Forelimb muscle (tissue), 1 donor: ENCODE results near the gene MTCH2. TPM values are rescaled to one million over a fixed set of nuclear protein-coding genes. Genes with fewer than 3 reads are reported as not detected.
"Not testable (repeated sequence)": the region's sequence is repeated elsewhere in the genome, so short reads cannot be mapped to it uniquely, and the experiment has no call there.

ENCODE experiments used
- DNase-seq: peaks from one replicate; pipeline ENCODE4 v3.0.0-alpha.2; 2013; ENCODE audit warnings: low read depth
- polyA plus RNA-seq: library from polyadenylated mRNA; unstranded; fragments of 120-200 nt; gene quantifications from one replicate; pipeline ENCODE4 v1.2.1, GENCODE V29; 2013; ENCODE audit not compliant: insufficient read length

Gene MTCH2
- polyA plus RNA-seq, 1 donor = 76.6 TPM

DNA sequence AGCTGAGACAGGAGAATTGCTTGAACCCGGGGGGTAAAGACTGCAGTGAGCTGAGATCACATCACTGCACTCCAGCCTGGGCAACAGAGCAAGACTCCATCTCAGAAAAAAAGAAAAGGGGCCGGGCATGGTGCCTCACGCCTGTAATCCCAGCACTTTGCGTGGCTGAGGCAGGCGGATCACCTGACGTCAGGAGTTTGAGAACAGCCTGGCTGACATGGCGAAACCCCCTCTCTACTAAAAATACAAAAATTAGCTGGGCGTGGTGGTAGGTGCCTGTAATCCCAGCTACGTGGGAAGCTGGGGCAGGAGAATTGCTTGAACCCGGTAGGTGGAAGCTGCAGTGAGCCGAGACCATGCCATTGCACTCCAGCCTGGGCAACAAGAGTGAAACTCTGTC is 6.0 kb downstream of the MTCH2 start:
- DNase-seq = not testable (repeated sequence)

DNA sequence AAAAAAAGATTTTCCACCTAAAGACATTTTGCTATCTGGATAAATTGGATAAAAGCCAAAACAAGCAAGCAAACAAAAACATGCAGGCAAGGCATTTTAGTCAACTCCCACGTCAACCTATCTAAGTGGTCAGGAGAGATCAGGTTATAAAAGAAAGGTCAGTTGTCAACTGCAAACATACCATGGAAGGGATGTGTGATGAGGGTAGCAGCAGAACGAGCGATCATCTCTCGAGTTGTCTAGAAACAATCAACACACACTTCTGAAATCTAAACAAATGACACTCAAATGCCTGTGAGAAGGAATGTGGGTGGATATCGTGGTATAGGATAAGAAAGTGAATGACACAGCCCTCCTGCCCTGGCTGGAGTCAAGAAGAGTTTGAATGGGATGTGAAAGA is 10.9 kb downstream of the MTCH2 start:
- DNase-seq = no peak

DNA sequence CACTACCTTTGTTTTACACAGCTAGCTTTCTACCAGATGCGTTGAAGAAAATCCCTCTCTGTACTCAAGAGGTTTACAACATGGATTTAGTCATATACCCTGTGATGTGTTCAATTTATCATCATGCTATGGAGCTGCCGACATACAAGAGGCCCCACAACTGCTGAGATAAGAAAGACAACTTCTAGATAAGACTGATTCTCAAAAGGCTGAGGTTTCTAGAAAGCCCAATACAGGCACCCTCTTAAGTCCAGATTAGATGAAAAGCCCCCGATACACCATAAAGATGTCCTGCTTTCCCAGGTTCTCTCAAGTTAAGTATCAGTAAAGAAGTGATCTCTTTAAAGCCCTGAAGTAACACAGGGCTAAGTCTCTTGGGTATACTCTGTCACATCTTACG is 14.3 kb downstream of the MTCH2 start:
- no peak for DNase-seq

DNA sequence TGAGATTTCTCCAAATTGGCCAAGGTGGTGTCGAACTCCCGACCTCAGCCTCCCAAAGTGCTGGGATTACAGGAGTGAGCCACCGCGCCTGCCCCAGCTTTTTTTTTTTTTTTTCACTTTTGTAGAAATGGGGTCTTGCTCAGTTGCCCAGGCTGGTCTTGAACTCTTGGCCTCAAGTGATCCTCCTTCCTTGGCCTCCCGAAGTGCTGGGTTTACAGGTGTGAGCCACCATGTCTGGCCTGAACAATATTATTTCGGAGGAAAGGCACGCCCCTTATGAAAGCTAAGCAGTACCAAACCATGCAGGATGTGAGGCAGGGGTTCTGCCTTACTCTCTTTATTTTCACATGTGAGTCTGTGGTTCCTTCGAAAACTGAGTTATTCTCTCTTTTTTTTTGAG is 16.1 kb downstream of the MTCH2 start:
- no peak for DNase-seq

DNA sequence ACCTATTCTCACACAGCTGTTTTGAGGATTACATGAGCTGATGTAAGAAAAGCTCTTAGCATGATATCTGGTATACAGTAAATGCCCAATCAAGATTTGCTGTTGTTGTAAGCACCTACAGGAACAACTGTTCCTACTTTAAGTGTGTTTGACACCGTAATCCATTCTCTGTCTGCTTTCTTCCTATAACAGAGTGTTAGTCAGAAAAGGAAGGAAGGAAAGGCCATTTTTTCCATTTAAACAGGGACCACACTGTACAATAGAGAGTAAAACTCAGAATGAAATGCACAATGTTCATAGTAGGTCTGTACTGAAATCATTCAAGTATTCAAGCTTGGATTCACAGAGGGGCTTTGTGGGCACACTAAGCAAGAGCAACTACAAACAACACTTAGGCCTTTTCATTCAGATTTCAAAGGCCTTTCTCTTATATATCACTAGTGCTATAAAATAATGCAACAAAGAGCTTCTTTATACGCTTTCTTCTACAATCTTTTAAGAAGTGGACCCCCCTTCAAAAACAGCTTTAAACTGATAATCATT is 21.5 kb downstream of the MTCH2 start:
- no peak for DNase-seq

DNA sequence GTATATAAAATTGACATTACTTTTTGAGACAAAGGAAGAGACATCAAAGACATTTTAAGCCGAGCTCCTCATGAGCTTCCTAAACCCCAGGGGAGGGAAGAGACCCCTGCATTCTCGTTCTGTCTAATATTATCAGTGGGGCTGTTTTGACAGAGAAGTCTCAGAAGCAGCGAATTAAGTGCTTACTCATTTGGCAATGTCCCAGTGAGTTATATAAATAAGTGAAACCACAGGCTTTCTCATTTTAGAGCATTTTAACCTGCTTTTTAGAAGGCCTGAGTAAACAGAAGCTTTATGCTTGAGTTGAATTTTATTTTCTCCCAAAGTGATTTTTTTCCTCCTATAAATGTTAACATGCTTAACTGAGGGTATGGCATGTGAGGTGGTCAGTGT is 24.9 kb downstream of the MTCH2 start:
- DNase-seq = no peak

DNA sequence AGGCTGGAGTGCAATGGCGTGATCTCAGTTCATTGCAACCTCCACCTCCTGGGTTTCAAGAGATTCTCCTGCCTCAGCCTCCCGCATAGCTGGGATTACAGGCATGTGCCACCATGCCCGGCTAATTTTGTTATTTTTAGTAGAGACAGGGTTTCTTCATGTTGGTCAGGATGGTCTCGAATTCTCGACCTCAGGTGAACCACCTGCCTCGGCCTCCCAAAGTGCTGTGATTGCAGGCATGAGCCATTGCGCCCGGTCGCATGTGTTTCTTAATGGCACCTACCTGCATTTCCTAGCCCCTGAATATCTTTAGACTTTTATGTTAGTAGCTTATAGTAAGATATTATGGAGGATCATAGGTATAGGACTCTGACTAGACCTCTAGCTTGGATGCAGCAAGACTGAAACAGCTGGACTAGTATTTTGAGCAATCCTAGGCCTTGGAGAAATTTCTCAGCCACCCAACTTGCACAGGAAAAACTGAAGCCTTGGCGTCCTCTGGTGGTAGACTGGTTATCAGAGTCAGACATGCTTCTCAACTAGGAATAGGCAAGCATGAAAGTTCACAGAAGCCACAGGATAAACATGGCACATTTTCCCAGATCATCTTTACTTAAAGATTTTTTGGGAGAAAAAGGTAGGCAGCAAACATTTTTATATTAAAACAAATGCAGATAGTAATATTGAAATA is 25.5 kb downstream of the MTCH2 start:
- peak; percentile 55 for DNase-seq

DNA sequence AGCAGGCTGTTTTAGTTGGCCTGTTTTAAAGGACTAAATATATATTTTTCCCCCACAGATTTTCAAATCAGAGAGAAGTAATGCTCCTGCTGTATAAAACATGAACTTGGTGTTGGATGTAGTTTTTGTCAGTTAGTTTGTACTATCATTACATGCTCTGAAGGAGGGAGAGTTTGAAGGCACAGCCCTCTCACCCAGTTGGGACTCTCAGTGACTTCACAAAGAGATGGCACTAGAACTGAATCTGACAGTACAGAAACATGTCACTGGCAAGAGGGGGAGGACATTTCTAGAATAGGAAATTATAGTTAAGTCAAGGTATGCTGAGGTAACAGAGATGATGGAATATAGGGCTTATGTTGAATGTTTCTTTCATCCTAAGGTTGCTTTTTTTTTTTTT is 27.1 kb downstream of the MTCH2 start:
- no peak for DNase-seq

DNA sequence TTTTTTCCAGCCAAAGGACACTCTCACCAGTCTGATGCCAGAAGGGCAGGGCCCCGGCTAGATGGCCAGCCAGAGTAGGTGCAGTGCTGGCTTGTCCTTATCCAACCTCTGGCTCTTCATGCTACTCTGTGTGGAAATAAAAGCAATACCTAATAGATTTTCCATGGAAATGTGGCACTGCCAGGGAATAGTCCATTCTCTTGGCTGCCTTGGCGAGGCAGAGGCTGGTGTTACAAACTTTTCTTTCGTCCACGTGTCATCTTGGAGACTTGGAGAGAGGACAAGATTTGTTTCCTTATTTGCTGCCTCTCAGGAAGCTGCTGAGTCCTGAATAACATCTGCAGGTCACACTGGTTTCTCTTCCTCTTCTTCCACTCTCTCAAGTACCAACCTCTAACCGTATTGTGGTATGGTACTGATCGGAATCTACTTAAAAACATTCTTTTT is 31.0 kb downstream of the MTCH2 start:
- no peak for DNase-seq

DNA sequence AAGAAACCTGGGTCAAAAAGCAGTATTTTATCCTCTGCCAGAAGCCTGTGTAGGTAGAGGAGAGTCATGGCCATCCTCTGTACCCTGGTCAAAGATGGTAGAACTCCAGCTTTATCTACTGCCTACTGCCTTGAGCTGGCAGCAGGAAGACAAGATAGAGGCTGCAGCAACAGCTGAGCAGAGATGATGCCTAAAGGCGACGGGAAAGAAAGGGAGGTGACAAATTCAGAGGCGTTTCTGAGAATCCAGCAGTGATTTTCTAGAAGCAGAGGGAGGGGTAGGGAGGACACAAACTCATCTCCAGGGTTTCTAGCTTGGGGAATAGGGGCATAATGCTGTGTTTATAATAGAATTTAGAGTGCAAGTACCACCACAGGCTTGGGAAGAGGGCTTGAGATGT is 32.7 kb downstream of the MTCH2 start:
- no peak for DNase-seq

DNA sequence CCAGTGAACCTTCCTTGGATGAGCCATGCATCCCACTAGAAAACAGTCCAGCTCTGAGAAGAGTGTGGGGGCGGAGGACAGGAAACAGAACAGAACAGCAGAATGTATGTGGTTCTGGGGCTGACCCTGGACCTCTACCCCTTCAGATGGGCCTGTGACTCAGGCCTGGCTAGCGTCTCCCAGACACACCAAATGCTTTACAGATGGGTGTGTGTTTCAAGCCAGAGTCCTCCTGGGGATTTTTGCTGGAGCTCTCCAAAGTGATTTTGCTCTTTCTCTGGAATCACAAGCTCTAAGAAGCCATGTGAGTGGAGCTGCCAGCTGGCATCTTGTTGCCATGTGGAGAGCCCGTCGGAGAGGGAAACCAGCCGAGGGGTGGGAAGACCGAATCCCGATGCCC is 35.0 kb downstream of the MTCH2 start:
- DNase-seq = no peak

DNA sequence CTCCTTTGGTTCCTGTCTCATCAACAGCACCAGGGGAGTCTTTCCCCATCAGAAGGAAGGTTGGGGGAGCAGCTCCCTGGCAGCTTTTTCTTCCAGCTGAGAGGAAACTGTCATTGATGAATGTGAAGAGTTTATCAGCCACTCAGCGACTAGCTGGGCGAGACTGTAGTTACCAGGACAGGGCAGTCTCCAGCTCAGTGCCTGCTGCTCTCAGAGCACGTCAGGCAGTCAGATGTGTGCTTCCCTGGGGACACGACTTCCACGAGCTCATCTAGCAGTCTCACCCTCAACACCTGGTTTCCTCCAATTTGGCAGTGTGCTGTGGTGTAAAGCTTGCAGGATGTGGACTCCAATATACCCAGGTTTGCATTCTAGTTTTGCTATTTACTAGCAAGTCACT is 35.6 kb downstream of the MTCH2 start:
- DNase-seq = no peak

DNA sequence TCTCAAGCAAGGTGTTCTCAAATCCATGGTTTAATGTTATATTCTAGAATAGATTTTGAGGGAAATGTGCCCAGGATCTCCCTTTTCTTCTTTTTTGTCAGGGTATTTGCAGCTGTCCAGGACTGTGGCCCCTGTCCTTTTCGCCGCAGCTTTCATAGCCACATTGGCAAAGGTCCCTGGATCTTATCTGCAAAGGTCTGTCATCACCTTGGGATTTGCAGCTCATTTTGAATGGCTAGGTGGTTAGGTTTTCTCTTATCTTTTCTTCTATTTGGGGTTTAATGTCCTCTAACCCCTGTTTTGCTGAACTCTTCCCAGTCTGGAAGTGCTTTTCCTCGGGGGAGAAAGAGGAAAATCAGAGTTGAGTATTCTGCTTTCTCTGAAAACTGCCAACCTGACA is 36.4 kb downstream of the MTCH2 start:
- no peak for DNase-seq

DNA sequence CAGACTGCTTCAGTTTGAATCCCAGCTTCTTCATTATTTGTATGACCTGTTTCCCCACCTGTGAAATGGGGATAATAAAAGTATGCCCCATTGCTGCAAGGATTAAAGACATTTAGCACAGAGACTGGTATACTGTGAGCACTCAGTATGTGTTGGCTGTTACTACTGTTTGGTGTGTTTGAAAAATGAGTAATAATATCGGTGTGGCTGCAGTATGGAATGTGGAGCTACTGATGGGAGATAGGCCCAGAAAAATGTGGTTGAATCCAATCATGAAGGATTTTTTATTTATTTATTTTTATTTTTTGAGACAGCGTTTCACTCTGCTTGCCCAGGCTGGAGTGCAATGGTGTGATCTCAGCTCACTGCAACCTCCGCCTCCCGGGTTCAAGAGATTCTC is 39.1 kb downstream of the MTCH2 start:
- no peak for DNase-seq

DNA sequence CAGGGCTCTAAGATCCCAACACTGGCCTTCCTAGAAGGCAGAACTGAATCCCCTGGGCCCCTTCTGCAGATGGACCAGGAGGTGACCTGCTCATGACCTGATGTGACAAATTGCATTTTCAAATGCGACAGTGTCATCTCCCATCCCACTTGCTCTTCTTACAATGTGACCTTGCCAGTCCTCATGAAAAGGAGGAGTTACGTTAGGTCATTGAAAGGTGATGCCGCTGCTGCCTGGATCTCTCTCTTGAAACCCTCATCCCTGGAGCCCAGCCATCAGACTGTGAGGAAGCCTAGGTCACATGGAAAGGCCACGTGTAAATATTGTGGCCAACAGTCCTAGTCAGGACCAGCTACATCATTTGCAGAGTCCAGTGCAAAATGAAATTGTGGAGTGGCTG is 42.5 kb downstream of the MTCH2 start:
- no peak for DNase-seq

DNA sequence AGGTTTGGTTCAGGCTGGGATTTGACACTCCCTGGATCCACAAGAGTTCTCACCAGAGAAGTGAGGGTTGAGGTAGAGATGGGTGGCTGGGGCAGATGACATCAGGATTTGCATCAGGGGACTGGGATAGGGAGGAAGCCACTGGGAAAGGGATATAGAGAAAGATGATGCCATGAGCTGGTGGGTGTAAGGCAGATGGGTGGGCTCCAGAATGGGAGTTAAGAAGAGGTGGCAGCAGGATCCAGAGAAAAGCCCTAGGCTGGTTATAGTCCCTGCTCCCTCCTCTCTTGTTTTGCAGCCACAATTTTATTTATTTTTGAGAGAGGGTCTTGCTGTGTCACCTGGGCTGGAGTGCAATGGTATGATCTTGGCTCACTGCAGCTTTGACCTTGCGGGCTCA is 46.4 kb downstream of the MTCH2 start:
- DNase-seq = no peak

DNA sequence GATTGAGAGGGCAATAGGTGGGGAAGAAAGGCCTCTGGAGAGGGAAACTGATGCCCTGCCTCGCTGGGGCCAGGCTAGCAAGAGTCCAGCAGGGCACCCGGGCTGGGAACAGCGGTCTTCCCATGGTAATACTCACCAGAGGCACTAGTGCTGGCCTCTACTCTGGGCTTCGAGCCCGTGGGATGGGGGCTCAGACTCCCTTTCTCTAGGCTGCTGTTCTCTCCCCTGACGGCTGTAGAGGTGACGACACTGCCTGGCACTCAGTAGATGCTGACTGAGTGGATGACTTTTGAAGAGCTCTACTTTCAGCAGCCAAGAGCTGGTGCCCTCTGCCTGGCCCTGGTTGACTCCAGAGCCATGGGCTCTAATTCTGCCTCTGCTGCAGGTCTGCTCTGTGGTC is 47.3 kb downstream of the MTCH2 start:
- no peak for DNase-seq

DNA sequence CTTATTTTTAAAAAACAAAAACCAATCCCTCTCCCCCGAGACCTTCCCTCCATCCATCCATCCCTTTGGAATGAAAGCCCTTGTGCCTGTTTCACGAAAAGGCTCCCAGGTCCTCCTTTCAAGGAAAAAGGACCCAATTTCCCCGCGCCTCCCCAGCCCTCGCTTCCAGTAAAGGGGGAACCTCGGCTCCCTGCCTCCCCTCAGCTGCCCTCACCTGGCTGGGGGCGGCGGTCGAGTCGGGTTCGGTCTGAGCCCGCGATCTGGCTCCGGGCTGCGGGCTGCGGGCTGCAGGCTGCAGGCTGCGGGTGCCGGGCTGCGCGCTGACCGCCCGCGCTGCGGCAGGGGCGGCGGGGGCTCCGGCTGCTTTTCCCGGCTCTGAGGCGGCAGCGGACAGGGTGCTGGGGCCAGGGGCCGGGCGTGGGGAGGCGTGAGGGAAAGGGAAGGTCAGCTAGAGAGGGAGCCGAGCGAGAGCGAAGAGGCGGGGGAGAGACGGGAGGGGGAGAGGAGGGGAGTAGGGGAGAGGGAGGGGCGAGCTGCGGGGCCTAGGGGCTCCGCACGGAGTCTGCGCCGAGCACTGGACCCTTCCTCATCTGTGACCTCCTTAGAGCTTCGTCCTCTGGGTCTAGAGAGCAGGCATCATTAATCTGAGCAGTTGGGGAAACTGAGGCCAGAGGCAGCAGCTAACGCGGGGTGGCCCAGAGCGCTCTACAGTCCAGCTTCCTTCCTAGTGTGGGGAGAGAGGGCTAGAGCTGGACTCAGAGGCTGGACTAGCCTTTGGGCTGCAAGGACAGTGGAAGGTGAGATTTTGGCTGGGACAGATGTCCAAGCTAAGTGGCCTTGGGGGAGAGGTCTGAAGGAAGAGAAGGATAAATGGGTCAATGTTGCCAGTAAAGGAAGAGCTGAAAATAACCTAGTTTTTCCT is 48.2 kb downstream of the MTCH2 start, which contains the start of gene C1QTNF4:
Gene C1QTNF4 (minus strand): TSS at position 478 of the 922 bp plus-strand sequence. CDS start 3,601 bp downstream, outside the sequence.
- no peak for DNase-seq

DNA sequence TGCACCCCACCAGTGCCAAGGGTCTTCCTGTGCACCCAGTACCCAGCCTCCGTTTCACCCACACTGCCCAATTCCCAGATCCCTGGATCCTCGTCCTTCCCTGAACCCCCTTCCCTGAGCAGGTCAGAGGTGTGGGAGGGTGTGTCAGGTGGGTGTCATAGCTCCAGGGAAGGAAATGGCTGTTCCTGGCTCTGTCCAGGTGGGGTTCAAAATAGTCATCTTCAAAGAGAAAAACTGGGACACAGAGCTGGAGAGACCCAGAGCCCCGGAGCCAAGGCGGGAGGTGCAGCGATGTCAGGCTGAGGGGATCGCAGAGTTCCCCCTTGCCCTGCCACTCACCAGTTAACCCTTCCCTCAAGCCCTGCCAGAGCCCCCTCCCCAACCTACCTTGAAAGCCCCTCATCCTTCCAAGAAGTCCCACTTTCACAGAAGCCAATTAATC is 48.8 kb downstream of the MTCH2 start:
- DNase-seq = no peak

DNA sequence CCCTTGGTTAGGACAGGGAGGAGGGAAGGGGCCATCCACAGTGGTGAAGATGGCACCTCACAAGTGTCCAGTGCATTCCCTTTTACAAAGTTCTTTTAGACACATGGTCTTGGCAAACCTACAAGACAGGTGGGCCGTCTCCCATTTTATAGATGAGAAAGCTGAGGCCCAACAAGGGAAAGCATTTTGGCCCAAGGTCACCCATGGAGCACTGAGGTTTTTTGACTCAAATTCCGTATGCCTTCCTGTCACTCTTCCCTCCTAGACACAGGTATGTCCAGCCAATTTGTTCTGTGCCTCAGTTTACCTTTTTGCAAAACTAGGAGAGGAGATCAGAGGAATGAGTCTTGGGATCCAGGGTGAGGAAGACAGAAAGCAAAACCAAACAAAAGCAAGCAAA is 49.4 kb downstream of the MTCH2 start:
- no peak for DNase-seq

DNA sequence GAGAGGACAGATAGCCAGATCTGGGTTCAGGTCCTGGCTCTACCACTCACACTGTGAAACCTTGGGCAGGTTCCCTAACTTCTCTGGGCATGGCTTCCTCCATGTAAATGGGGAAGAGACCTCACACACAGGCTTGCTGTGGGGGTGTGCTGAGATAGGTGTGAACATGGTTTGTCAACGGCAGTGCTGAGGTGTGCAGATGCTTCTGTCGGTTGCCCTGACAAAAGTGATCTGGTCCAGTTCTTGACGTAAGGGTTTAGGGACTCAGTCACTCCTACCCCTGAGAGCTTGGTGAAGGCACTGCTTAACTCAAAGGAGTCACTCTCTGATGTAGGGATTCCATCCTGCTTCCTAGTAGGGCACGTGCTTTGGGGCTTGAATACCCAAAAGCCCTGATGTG is 50.1 kb downstream of the MTCH2 start:
- DNase-seq = no peak

DNA sequence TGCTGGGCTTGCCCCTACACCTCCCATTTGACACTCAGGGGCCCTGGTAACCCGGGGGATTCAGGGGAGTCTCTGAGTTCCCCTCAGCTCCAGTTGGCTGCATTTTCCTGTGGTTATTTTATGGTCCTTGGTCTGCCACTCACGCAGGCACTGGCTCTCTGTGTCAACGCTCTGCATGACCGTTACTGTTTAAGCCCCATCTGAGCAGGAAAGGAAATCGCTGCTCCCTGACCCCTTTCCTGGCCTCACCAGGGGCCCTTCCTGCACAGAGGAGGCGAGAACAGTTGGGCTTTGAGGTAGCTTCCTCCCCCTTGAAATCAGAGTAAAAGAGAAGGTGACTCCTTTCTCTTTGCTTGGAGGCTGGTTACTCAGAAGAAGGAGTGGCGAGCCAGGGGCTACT is 50.6 kb downstream of the MTCH2 start:
- DNase-seq = no peak
